ENCODE results near the gene RGS16. TPM values are rescaled to one million over a fixed set of nuclear protein-coding genes. Genes with fewer than 3 reads are reported as not detected.

RGS16 gene
- total and polyA plus RNA-seq, 2 donors (not counting 3 experiments of a cell fraction or from before 2014, with no cell fraction given) = not detected

DNA sequence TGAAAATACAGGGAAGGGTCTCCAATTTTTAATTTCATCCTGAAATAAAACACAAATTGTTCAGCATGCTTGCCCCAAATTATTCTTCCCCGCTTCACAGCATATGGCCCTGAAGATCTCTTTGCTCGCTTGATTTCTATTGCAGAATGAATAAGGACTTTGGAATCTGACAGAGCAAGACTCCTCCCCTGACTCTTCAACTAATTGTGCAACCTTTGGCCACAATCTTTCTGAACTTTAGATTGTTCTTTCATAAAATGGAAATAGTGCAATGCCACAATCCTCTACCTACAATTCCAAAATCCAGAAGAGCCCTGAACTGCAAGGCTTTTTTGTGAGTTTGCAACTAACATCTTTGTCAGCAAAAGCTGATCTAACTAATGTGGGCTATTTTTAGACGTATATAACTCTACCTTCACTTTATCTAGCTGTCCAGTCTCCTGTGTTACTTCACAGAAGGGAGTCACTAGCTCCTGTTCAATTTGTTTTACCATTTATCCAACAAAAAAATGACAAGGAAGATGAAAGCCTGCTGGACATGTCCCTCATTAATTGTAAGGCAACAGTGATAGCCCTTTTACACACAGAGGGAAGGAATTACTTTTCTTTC is 28.5 kb downstream of the RGS16 start:
- ChIA-PET CTCF (interaction anchor here (1.6 kb wide), 1 partner anchor 20 kb away, joined by 8 read pairs; no protein-coding TSS in a partner anchor), POLR2A (no interaction called here)
- no peak overlapping the region for H2AFZ ChIP-seq (ENCODE audit: low read depth, low read length)
- DNase-seq (ENCODE audit: low read depth, low spot score) = no peak
- dilution Hi-C loops (cut with MboI; ENCODE audit: extremely low pct_ligation_motif_present, low sequenced_read_pairs) = no loop called here
- no TSS peak for BruUV-seq (replicated peaks)
- H3K79me2 ChIP-seq (ENCODE audit: control insufficient read depth, insufficient read depth, low read length) = no peaks in the 10 kb centered on the region
- TF ChIP-seq MYC (IDR thresholded peaks at IDR 0.05; ENCODE audit: low read depth, low read length) (no peak), POLR2AphosphoS5 (IDR thresholded peaks at IDR 0.05; ENCODE audit: insufficient read depth, low read depth, low read length) (no peak), GATA2 (IDR thresholded peaks at IDR 0.05; ENCODE audit: insufficient read depth, insufficient read length, low read depth, low read length) (no peak), EZH2 (IDR thresholded peaks at IDR 0.05; ENCODE audit: borderline replicate concordance, low read depth, low read length, severe bottlenecking) (no peak), FOS (IDR thresholded peaks at IDR 0.05; ENCODE audit: borderline replicate concordance, insufficient read depth, low read length) (no peak), POLR2A (IDR thresholded peaks at IDR 0.05; ENCODE audit: low read depth, low read length) (no peak), JUN (IDR thresholded peaks at IDR 0.05; ENCODE audit: borderline replicate concordance, insufficient read depth, insufficient read length, low read depth) (no peak)
- TF ChIP-seq, protein P1, sequence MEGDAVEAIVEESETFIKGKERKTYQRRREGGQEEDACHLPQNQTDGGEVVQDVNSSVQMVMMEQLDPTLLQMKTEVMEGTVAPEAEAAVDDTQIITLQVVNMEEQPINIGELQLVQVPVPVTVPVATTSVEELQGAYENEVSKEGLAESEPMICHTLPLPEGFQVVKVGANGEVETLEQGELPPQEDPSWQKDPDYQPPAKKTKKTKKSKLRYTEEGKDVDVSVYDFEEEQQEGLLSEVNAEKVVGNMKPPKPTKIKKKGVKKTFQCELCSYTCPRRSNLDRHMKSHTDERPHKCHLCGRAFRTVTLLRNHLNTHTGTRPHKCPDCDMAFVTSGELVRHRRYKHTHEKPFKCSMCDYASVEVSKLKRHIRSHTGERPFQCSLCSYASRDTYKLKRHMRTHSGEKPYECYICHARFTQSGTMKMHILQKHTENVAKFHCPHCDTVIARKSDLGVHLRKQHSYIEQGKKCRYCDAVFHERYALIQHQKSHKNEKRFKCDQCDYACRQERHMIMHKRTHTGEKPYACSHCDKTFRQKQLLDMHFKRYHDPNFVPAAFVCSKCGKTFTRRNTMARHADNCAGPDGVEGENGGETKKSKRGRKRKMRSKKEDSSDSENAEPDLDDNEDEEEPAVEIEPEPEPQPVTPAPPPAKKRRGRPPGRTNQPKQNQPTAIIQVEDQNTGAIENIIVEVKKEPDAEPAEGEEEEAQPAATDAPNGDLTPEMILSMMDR (IDR thresholded peaks at IDR 0.05; ENCODE audit: extremely low read depth in 1 of 2, insufficient read depth in 1 of 2, low read depth in 1 of 2, low read length in 2 of 2) = no peak
- TF ChIP-seq, protein P2, sequence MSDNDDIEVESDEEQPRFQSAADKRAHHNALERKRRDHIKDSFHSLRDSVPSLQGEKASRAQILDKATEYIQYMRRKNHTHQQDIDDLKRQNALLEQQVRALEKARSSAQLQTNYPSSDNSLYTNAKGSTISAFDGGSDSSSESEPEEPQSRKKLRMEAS (IDR thresholded peaks at IDR 0.05; ENCODE audit: insufficient read depth, insufficient read length) = no peak
- no peak overlapping the region for H3K27ac ChIP-seq (ENCODE audit: insufficient read depth, low read depth, low read length)
- no peak overlapping the region for H3K9ac ChIP-seq (replicated peaks; ENCODE audit: extremely low read depth, insufficient read depth, low read length)
- H4K20me1 ChIP-seq (replicated peaks; ENCODE audit: control insufficient read depth, extremely low read depth, insufficient read depth, low read length) = no peaks in the 10 kb centered on the region
- no peaks in the 10 kb centered on the region for H3K4me1 ChIP-seq (ENCODE audit: control insufficient read depth, extremely low read depth, insufficient read depth, low read length)
- no peak overlapping the region for H3K4me2 ChIP-seq (ENCODE audit: insufficient read depth, low read length)
- no peak for FAIRE-seq
- intact Hi-C loops (cut with micrococcal nuclease) = no loop called here
- H3K27me3 ChIP-seq (ENCODE audit: control insufficient read depth in 2 of 2, insufficient read depth in 2 of 2, low read length in 2 of 2) = no peaks in the 10 kb centered on the region
- H3K9me1 ChIP-seq (replicated peaks; ENCODE audit: control insufficient read depth, extremely low read depth, insufficient read depth, low read length) = no peaks in the 10 kb centered on the region
- H3K9me3 ChIP-seq (replicated peaks; ENCODE audit: control insufficient read depth, insufficient read depth, low read length) = no peaks in the 10 kb centered on the region
- no peak overlapping the region for H3K4me3 ChIP-seq (replicated peaks in 1 of 3; ENCODE audit: insufficient read depth in 1 of 3, low read depth in 1 of 3, low read length in 3 of 3)
- no peaks in the 10 kb centered on the region for H3K36me3 ChIP-seq (ENCODE audit: control insufficient read depth in 2 of 2, extremely low read depth in 1 of 2, insufficient read depth in 2 of 2, low read length in 2 of 2)
